CD4-positive, CD25-positive, alpha-beta regulatory T cell (primary cell): ENCODE results near the gene FBXL20. TPM values are rescaled to one million over a fixed set of nuclear protein-coding genes. Genes with fewer than 3 reads are reported as not detected.

Experiments
- ATAC-seq, 2 donors: fragments of 150-1000 bp; cut with Tn5 transposase; one replicate each; pipeline ENCODE4 v1.10.0; 2021; ENCODE audit warnings: low read depth in 2 of 2, moderate number of reproducible peaks in 2 of 2, moderate library complexity in 1 of 2
- DNase-seq, 3 donors: peaks; one replicate each; pipeline versions ENCODE4 v3.0.0 to v3.0.0-alpha.2; 2012 to 2022; ENCODE audit warnings: mixed read lengths in 1 of 3
- H3K27ac ChIP-seq: one replicate; pipeline ENCODE4 v1.7.0; 2013; ENCODE audit warnings: mild to moderate bottlenecking, low read length; ENCODE audit not compliant: insufficient read depth, poor library complexity, severe bottlenecking
- H3K27me3 ChIP-seq: one replicate; pipeline ENCODE4 v1.7.0; 2013; ENCODE audit warnings: low read length; ENCODE audit not compliant: control insufficient read depth, insufficient read depth
- H3K36me3 ChIP-seq: one replicate; pipeline ENCODE4 v1.7.0; 2013; ENCODE audit warnings: mild to moderate bottlenecking, low read length, moderate library complexity; ENCODE audit not compliant: control insufficient read depth, insufficient read depth
- H3K4me1 ChIP-seq: 2 replicates; pipeline ENCODE4 v1.7.0; 2013; ENCODE audit warnings: mild to moderate bottlenecking, low read length; ENCODE audit not compliant: insufficient read depth, control insufficient read depth, poor library complexity, severe bottlenecking
- H3K4me3 ChIP-seq: one replicate; pipeline ENCODE4 v1.7.0; 2013; ENCODE audit warnings: low read depth, mild to moderate bottlenecking, low read length, moderate library complexity
- H3K9me3 ChIP-seq, 2 experiments: 1 replicate in 1 of 2; 2 replicates in 1 of 2; pipeline ENCODE4 v1.7.0; 2013; ENCODE audit warnings: low read length in 2 of 2, mild to moderate bottlenecking in 1 of 2, moderate library complexity in 1 of 2; ENCODE audit not compliant: control insufficient read depth in 2 of 2
- H3K27ac Mint-ChIP-seq, 3 donors: one replicate each; pipeline ENCODE4 v1.8.0; 2020 to 2022; ENCODE audit warnings: mild to moderate bottlenecking in 3 of 3, mixed read lengths in 3 of 3, moderate library complexity in 2 of 3
- H3K27me3 Mint-ChIP-seq: one replicate; pipeline ENCODE4 v1.8.0; 2022; ENCODE audit warnings: mild to moderate bottlenecking, mixed read lengths
- H3K36me3 Mint-ChIP-seq: one replicate; pipeline ENCODE4 v1.8.0; 2020; ENCODE audit warnings: mixed read lengths
- H3K4me1 Mint-ChIP-seq, 4 donors: one replicate each; pipeline ENCODE4 v1.8.0; 2020 to 2022; ENCODE audit warnings: mixed read lengths in 4 of 4, mild to moderate bottlenecking in 1 of 4
- H3K4me3 Mint-ChIP-seq, 4 donors: one replicate each; pipeline ENCODE4 v1.8.0; 2020 to 2022; ENCODE audit warnings: mild to moderate bottlenecking in 4 of 4, mixed read lengths in 4 of 4, moderate library complexity in 3 of 4
- H3K9me3 Mint-ChIP-seq, 7 donors: one replicate each; pipeline ENCODE4 v1.8.0; 2020 to 2022; ENCODE audit warnings: mixed read lengths in 7 of 7, mild to moderate bottlenecking in 3 of 7, moderate library complexity in 2 of 7
- polyA plus RNA-seq, 4 donors: library from polyadenylated mRNA; unstranded; fragments of 300-500 nt; fragmentation: Illumina TruSeq; gene quantifications; one replicate each; pipeline ENCODE4 v1.2.3, GENCODE V29; 2021
- total RNA-seq: library from RNA; stranded (reverse); gene quantifications from one replicate; pipeline ENCODE4 v1.2.3, GENCODE V29; 2022

FBXL20 gene
- total and polyA plus RNA-seq, 5 donors from 2014 or later, result 4.0 to 30.8 (median 5.5) TPM

GRCh38 chr17:39236981-39237441, 164.4 kb downstream of the FBXL20 start:
- H3K4me3 Mint-ChIP-seq, result no peak overlapping the region
- no peaks in the 10 kb centered on the region for H3K27me3 ChIP-seq
- H3K27me3 Mint-ChIP-seq, result peaks cover 12% of the 10 kb centered on the region
- H3K4me3 ChIP-seq, result no peak overlapping the region
- ATAC-seq (no peak), DNase-seq (no peak)
- H3K36me3 ChIP-seq, result no peaks in the 10 kb centered on the region
- H3K27ac Mint-ChIP-seq, result peak overlapping the region; percentile 62 to 100 (median 94)
- peaks cover 38% of the 10 kb centered on the region for H3K4me1 ChIP-seq
- no peaks in the 10 kb centered on the region for H3K9me3 Mint-ChIP-seq
- peak overlapping the region; percentile 89 for H3K27ac ChIP-seq
- H3K4me1 Mint-ChIP-seq, result peaks cover 5 to 40% (median 19%) of the 10 kb centered on the region in 4 donors
- H3K9me3 ChIP-seq, result no peaks in the 10 kb centered on the region
- H3K36me3 Mint-ChIP-seq, result no peaks in the 10 kb centered on the region

GRCh38 chr17:39236450-39236927, 164.9 kb downstream of the FBXL20 start:
- peaks cover 43% of the 10 kb centered on the region for H3K4me1 ChIP-seq
- DNase-seq (no peak), ATAC-seq (no peak)
- no peaks in the 10 kb centered on the region for H3K27me3 ChIP-seq
- H3K36me3 Mint-ChIP-seq, result no peaks in the 10 kb centered on the region
- H3K9me3 ChIP-seq, result no peaks in the 10 kb centered on the region
- peaks cover 17% of the 10 kb centered on the region for H3K27me3 Mint-ChIP-seq
- H3K4me3 Mint-ChIP-seq, result no peak overlapping the region
- peak overlapping the region in 2 of 3 donors; percentile 89 to 94 for H3K27ac Mint-ChIP-seq
- H3K27ac ChIP-seq, result peak overlapping the region; percentile 51
- H3K4me1 Mint-ChIP-seq, result peaks cover 5 to 45% (median 23%) of the 10 kb centered on the region in 4 donors
- no peak overlapping the region for H3K4me3 ChIP-seq
- H3K36me3 ChIP-seq, result no peaks in the 10 kb centered on the region
- H3K9me3 Mint-ChIP-seq, result no peaks in the 10 kb centered on the region

GRCh38 chr17:39235555-39236449, 165.6 kb downstream of the FBXL20 start:
- no peaks in the 10 kb centered on the region for H3K9me3 ChIP-seq
- H3K27me3 ChIP-seq, result no peaks in the 10 kb centered on the region
- ATAC-seq, result peak; percentile 19 to 24
- H3K4me3 ChIP-seq, result no peak overlapping the region
- H3K4me1 Mint-ChIP-seq, result peaks cover 5 to 49% (median 23%) of the 10 kb centered on the region in 4 donors
- no peaks in the 10 kb centered on the region for H3K36me3 ChIP-seq
- peaks cover 18% of the 10 kb centered on the region for H3K27me3 Mint-ChIP-seq
- peak overlapping the region; percentile 89 to 94 (median 91) for H3K27ac Mint-ChIP-seq
- H3K4me3 Mint-ChIP-seq, result peak overlapping the region in 1 of 4 donors; percentile 56
- peak; percentile 23 to 83 (median 55) for DNase-seq
- no peaks in the 10 kb centered on the region for H3K36me3 Mint-ChIP-seq
- H3K27ac ChIP-seq, result peak overlapping the region; percentile 51
- peaks cover 44% of the 10 kb centered on the region for H3K4me1 ChIP-seq
- H3K9me3 Mint-ChIP-seq, result no peaks in the 10 kb centered on the region

- no peak overlapping the region for H3K27ac ChIP-seq
- peaks cover 17% of the 10 kb centered on the region for H3K4me1 ChIP-seq
- peaks cover 0 to 23% (median 13%) of the 10 kb centered on the region in 4 donors for H3K4me1 Mint-ChIP-seq
- H3K36me3 ChIP-seq, result no peaks in the 10 kb centered on the region
- no peak overlapping the region for H3K4me3 ChIP-seq
- no peaks in the 10 kb centered on the region for H3K36me3 Mint-ChIP-seq
- peak overlapping the region; percentile 50 to 93 (median 78) for H3K27ac Mint-ChIP-seq
- no peaks in the 10 kb centered on the region for H3K9me3 Mint-ChIP-seq
- peak; percentile 63 to 78 for ATAC-seq
- H3K9me3 ChIP-seq, result no peaks in the 10 kb centered on the region
- H3K4me3 Mint-ChIP-seq, result peak overlapping the region in 3 of 4 donors; percentile 23 to 52 (median 39)
- peaks cover 38% of the 10 kb centered on the region for H3K27me3 Mint-ChIP-seq
- peak; percentile 18 to 55 (median 51) for DNase-seq
- peaks cover 4% of the 10 kb centered on the region for H3K27me3 ChIP-seq
Measured at GRCh38 chr17:39231591-39232551, 169.6 kb downstream of the FBXL20 start.

GRCh38 chr17:39231091-39231561, 170.3 kb downstream of the FBXL20 start:
- peaks cover 40% of the 10 kb centered on the region for H3K27me3 Mint-ChIP-seq

GRCh38 chr17:39230361-39230760, 171.1 kb downstream of the FBXL20 start:
- H3K27me3 ChIP-seq, result peaks cover 11% of the 10 kb centered on the region

More at GRCh38 chr17:39231091-39231561, 170.3 kb downstream of the FBXL20 start:
- no peak for DNase-seq
- no peaks in the 10 kb centered on the region for H3K36me3 ChIP-seq
- Mint-ChIP-seq H3K36me3 (no peaks in the 10 kb centered on the region), H3K9me3 (no peaks in the 10 kb centered on the region), H3K4me1 (peaks cover 0 to 23% (median 15%) of the 10 kb centered on the region in 4 donors), H3K4me3 (no peak overlapping the region), H3K27ac (no peak overlapping the region)
- no peak for ATAC-seq
- H3K27ac ChIP-seq, result no peak overlapping the region
- H3K27me3 ChIP-seq, result peaks cover 9% of the 10 kb centered on the region
- peaks cover 20% of the 10 kb centered on the region for H3K4me1 ChIP-seq
- no peak overlapping the region for H3K4me3 ChIP-seq
- H3K9me3 ChIP-seq, result no peaks in the 10 kb centered on the region

More at GRCh38 chr17:39230361-39230760, 171.1 kb downstream of the FBXL20 start:
- Histone ChIP-seq H3K4me1 (peaks cover 20% of the 10 kb centered on the region), H3K27ac (no peak overlapping the region), H3K9me3 (no peaks in the 10 kb centered on the region), H3K4me3 (no peak overlapping the region), H3K36me3 (no peaks in the 10 kb centered on the region)
- ATAC-seq, result no peak
- Mint-ChIP-seq H3K27ac (peak overlapping the region in 1 of 3 donors; percentile 31), H3K27me3 (peaks cover 45% of the 10 kb centered on the region), H3K9me3 (no peaks in the 10 kb centered on the region), H3K4me1 (peaks cover 0 to 19% (median 13%) of the 10 kb centered on the region in 4 donors), H3K36me3 (no peaks in the 10 kb centered on the region), H3K4me3 (no peak overlapping the region)
- DNase-seq, result no peak
